Upper lobe of right lung (tissue), 1 donor: ENCODE data around the gene PPP2R5D. TPM values are rescaled to one million over a fixed set of nuclear protein-coding genes. Genes with fewer than 3 reads are reported as not detected.
A peak's percentile ranks its signal among the peaks of the same experiment; 100 is the strongest.

Experiments
- ATAC-seq: fragments of 200-7000 bp; cut with Tn5 transposase; one replicate; pipeline ENCODE4 v1.9.1; 2020; ENCODE audit warnings: mild to moderate bottlenecking, moderate library complexity
- DNase-seq: peaks from one replicate; pipeline ENCODE4 v3.0.0-alpha.2; 2020
- H3K27ac ChIP-seq: fragments of 200-600 bp; one replicate; pipeline ENCODE4 v1.8.0; 2022
- H3K27me3 ChIP-seq: fragments of 200-600 bp; one replicate; pipeline ENCODE4 v1.8.0; 2022; ENCODE audit warnings: mild to moderate bottlenecking
- H3K36me3 ChIP-seq: fragments of 200-600 bp; one replicate; pipeline ENCODE4 v1.8.0; 2022
- H3K4me1 ChIP-seq: fragments of 200-600 bp; one replicate; pipeline ENCODE4 v1.8.0; 2022
- H3K4me3 ChIP-seq: fragments of 200-600 bp; one replicate; pipeline ENCODE4 v1.8.0; 2022; ENCODE audit warnings: mild to moderate bottlenecking
- H3K9me3 ChIP-seq: fragments of 200-600 bp; one replicate; pipeline ENCODE4 v1.8.0; 2022
- intact Hi-C: fragments of 100-400 bp; cut with DNase I; formaldehyde crosslinking; loops from one replicate; pipeline ENCODE4 v1.11.0; 2022
- total RNA-seq: library from RNA; stranded (reverse); fragmentation: NEBNext Ultra II Directional; extraction: Animal tissue kit (Norgen Biotek cat#: 25700); gene quantifications from one replicate; pipeline ENCODE4 v1.2.1, GENCODE V29; 2021
- TF ChIP-seq, protein P1 (sequence below): fragments of 200-600 bp; IDR thresholded peaks from one replicate; pipeline ENCODE4 v1.8.0; 2022; ENCODE audit warnings: antibody characterized with exemption
- donor health status: DM: no; HTN: yes; CAD: no; lungs with severe emphysema.

PPP2R5D gene
- total RNA-seq, 1 donor from 2014 or later = 24.1 TPM

DNA sequence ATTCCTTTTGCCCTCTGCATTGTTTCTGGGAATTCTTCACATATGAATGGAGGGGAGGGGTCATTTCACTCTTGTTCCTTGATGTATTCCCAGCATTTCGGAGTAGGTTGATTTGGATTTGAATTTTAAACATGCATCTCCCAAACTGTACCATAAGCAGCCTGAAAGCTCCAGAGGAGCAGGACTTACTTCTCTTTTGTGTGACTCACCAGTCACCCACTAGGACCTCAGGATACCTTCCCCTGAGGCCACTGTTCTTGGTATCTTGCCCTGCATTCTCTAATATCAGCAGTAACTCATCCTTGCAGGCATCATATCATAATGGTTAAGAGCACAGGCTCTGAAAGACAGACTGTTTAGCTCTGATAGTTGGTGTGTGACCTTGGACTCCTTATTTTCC is 74.2 kb downstream of the PPP2R5D start:
- TF ChIP-seq, protein P1, sequence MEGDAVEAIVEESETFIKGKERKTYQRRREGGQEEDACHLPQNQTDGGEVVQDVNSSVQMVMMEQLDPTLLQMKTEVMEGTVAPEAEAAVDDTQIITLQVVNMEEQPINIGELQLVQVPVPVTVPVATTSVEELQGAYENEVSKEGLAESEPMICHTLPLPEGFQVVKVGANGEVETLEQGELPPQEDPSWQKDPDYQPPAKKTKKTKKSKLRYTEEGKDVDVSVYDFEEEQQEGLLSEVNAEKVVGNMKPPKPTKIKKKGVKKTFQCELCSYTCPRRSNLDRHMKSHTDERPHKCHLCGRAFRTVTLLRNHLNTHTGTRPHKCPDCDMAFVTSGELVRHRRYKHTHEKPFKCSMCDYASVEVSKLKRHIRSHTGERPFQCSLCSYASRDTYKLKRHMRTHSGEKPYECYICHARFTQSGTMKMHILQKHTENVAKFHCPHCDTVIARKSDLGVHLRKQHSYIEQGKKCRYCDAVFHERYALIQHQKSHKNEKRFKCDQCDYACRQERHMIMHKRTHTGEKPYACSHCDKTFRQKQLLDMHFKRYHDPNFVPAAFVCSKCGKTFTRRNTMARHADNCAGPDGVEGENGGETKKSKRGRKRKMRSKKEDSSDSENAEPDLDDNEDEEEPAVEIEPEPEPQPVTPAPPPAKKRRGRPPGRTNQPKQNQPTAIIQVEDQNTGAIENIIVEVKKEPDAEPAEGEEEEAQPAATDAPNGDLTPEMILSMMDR = no peak
- no peak for ATAC-seq
- Histone ChIP-seq H3K4me3 (peak overlapping the region; percentile 77), H3K9me3 (no peaks in the 10 kb centered on the region), H3K36me3 (peaks cover 36% of the 10 kb centered on the region), H3K27me3 (no peaks in the 10 kb centered on the region), H3K4me1 (peaks cover 28% of the 10 kb centered on the region), H3K27ac (peak overlapping the region; percentile 83)
- intact Hi-C loops = no loop called here
- no peak for DNase-seq

DNA sequence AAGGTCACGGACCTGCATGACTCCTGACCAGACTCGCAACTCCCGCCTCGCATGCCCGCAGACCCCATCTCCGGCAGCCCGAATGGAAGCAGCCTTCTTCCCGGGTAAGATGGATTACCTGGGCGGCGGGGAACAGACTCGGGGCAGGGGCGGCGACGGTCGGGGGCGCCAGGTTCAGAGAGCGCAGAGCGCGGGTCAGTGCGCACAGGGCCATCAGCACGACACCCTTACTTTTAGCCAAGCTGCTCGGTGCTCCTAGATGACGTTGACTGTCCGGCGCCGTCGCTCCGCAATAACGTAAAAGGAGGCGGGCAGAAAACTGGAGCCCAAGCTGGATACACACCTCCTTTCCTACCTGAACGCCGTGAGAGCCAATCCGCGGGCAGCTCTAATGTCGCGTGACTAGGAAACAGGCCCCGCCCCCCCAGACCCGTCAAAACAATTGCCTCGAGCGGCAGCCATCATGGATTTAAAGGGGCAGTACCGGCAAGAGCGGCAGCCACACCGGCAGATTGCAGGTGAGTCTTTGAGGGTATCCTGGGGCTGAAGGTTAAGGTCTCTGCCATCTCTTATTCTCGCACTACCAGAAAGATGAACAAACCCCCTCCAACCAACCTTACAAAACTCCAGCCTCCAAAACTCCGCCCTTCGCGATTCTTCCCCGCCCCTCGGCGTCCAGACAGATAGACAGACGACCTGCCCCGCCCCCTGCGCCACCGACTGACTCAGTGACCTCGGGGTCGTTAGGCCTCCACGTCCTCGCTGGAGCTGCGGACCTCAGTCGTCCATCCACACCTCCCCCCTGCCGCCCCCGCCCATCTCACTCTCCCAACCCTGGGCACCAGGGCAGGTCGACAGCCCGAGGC is 75.0 kb downstream of the PPP2R5D start, which contains the start of the genes KLC4 and MRPL2:
TSS of gene KLC4 (plus strand) at position 464 of the 866 bp plus-strand sequence. CDS start 1,705 bp downstream, outside the sequence.
TSS of gene MRPL2 (minus strand) at position 267 of the 866 bp plus-strand sequence. CDS start at position 214, 53 bp downstream.
- peaks cover 24% of the 10 kb centered on the region for H3K4me1 ChIP-seq
- TF ChIP-seq, protein P1 = no peak
- H3K27ac ChIP-seq = peak within 1 kb of the TSS; percentile 83
- peaks cover 42% of the 10 kb centered on the region for H3K36me3 ChIP-seq
- intact Hi-C loops = no loop called here
- DNase-seq (peak; percentile 98), ATAC-seq (peak; percentile 95)
- peak within 1 kb of the TSS; percentile 77 for H3K4me3 ChIP-seq
- no peaks in the 10 kb centered on the region for H3K27me3 ChIP-seq
- H3K9me3 ChIP-seq = no peaks in the 10 kb centered on the region

DNA sequence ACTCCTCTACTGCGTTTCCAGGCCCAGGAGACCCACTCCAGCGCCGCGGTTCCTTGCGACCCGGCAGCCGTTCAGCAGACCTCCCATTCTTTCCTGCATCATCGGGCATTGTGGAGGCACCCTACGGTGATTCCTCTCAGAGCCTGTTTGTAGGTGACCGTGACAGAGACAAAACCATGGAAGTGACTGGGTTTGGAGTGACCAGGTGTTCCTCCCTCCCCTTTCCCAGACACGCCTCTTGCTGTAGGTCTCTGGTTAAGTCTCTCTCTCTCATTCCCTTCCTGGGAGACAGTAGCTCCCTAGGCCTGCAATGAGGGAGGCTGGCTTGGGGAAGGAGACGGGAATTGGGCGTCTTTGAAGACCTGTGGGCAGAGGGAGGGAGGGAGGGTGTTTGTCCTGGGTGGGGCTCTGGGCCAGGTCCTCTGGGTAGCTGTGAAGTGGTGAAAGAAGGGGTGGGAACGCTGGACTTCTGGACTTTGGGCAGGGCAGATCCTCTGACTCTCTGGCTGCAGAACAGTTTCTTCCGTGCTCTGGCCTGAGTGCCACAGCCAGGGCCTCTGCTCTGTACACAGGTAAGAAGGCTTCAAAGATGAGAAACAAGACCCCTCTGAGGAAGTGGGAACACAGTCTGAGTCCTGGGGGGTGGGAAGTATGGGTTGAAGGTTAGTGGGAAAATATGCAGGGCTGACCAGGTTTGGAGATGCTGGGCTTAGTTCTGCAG is 75.8 kb downstream of the PPP2R5D start:
- Histone ChIP-seq H3K4me3 (peak overlapping the region; percentile 77), H3K4me1 (peaks cover 22% of the 10 kb centered on the region), H3K36me3 (peaks cover 41% of the 10 kb centered on the region), H3K27me3 (no peaks in the 10 kb centered on the region), H3K9me3 (no peaks in the 10 kb centered on the region), H3K27ac (peak overlapping the region; percentile 83)
- DNase-seq (peak; percentile 77), ATAC-seq (peak; percentile 59)
- TF ChIP-seq, protein P1 = no peak
- intact Hi-C loops = no loop called here

DNA sequence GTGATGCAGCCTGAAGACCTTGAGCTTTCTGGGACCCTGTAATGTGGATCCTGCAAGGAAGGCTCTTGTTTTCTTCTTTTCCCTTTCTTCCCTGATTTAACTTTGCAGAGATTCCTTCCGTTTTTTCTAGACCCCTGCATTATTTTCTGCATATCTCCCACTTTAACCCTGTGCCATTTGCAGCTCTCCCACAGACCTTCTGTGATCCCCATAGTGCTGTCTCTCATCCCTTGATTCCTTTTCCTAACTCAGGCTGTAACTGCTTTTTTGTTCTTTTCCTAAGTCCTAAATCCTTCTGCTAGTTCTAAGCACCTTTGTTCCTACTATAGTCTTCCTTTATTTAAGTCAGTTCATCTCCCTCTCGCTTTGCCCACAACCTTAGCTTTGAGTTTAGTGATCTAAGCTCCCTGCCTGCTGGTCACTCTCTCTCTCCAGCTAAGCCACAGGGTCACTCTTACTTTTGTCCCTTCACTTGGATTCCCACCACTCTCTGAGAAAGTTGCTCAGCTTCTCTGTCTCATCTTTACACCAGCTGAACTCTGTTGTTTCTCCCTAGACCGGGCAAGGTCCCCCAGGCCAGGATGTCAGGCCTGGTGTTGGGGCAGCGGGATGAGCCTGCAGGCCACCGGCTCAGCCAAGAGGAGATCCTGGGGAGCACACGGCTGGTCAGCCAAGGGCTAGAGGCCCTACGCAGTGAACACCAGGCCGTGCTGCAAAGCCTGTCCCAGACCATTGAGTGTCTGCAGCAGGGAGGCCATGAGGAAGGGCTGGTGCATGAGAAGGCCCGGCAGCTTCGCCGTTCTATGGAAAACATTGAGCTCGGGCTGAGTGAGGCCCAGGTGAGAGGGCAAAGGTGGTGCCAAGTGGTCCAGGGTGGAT is 76.6 kb downstream of the PPP2R5D start:
- intact Hi-C loops = no loop called here
- ATAC-seq = no peak
- H3K36me3 ChIP-seq = peaks cover 39% of the 10 kb centered on the region
- H3K27me3 ChIP-seq = no peaks in the 10 kb centered on the region
- DNase-seq = no peak
- peak overlapping the region; percentile 83 for H3K27ac ChIP-seq
- H3K4me3 ChIP-seq = peak overlapping the region; percentile 77
- H3K4me1 ChIP-seq = peaks cover 22% of the 10 kb centered on the region
- TF ChIP-seq, protein P1 = no peak
- H3K9me3 ChIP-seq = no peaks in the 10 kb centered on the region

DNA sequence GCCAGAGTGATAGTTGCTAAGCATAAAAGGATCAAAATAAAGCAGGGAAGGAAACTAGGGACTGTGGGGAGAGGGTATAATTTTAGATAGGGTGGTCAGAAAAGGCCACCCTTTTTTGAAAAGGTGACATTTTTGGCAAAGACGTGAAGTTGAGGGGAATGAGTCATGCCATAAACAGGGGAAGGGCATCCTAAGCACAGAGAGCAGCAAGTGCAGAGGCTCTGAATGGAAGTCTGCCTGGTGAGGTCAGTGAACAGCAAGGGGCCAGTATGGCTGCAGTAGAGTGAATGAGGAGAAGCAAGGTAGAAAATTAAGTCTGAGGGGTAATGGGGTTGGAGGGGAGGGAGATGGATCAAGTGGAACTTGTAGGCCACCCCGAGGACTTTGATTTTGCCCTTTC is 77.5 kb downstream of the PPP2R5D start:
- no peak for DNase-seq
- Histone ChIP-seq H3K9me3 (no peaks in the 10 kb centered on the region), H3K4me1 (peaks cover 22% of the 10 kb centered on the region), H3K36me3 (peaks cover 40% of the 10 kb centered on the region), H3K4me3 (no peak overlapping the region), H3K27ac (no peak overlapping the region), H3K27me3 (no peaks in the 10 kb centered on the region)
- ATAC-seq = no peak
- intact Hi-C loops = no loop called here
- TF ChIP-seq, protein P1 = no peak
